HG03108 (cell line): ENCODE measurements around the gene ASMTL.
"Not testable (repeated sequence)": the region's sequence is repeated elsewhere in the genome, so short reads cannot be mapped to it uniquely, and the experiment has no call there.

Source experiments
- ATAC-seq: cut with Tn5 transposase; IDR thresholded peaks from one replicate; pipeline ENCODE4 v1.9.1; 2021; ENCODE audit warnings: moderate library complexity; ENCODE audit not compliant: unreplicated experiment

The ASMTL gene

DNA sequence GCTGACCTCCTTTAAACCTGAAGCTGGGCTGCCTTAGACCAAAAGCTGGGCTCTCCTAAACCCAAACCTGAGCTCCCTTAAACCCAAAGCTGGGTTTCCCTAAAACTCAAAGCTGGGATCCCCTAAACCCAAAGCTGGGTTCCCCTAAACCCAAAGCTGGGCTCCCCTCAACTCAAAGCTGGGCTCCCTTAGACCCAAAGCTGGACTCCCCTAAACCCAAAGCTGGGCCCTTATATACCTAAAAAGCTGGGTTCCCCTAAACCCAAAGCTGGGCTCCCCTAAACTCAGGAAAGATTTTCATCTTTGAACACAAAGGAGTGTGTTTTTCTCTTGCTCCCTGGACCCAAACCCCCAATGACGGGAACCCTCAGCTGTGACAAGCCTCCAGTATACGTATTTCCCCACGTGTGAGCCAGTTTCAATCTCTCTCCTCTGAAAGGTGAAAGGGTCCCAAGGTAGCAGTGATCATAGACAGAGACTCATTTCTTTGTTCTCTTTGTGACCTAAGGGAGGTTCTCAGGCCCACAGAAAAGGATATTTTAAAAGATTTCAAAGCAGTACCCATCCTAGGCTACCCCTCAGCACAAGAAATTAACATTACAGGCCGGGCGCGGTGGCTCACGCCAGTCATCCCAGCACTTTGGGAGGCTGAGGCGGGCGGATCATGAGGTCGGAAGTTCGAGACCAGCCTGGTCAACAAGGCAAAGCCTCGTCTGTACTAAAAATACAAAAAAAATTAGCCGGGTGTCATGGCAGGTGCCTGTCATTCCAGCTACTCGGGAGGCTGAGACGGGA, 31.3 kb upstream of the ASMTL start:
- peak; percentile 45 for ATAC-seq

DNA sequence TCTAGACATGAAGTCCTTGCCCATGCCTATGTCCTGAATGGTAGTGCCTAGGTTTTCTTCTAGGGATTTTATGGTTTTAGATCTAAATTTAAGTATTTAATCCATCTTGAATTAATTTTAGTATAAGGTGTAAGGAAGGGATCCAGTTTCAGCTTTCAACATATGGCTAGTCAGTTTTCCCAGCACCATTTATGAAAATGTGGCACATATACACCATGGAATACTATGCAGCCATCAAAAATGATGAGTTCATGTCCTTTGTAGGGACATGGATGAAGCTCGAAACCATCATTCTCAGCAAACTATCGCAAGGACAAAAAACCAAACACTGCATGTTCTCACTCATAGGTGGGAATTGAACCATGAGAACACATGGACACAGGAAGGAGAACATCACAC, 29.8 kb upstream of the ASMTL start:
- ATAC-seq: not testable (repeated sequence)

DNA sequence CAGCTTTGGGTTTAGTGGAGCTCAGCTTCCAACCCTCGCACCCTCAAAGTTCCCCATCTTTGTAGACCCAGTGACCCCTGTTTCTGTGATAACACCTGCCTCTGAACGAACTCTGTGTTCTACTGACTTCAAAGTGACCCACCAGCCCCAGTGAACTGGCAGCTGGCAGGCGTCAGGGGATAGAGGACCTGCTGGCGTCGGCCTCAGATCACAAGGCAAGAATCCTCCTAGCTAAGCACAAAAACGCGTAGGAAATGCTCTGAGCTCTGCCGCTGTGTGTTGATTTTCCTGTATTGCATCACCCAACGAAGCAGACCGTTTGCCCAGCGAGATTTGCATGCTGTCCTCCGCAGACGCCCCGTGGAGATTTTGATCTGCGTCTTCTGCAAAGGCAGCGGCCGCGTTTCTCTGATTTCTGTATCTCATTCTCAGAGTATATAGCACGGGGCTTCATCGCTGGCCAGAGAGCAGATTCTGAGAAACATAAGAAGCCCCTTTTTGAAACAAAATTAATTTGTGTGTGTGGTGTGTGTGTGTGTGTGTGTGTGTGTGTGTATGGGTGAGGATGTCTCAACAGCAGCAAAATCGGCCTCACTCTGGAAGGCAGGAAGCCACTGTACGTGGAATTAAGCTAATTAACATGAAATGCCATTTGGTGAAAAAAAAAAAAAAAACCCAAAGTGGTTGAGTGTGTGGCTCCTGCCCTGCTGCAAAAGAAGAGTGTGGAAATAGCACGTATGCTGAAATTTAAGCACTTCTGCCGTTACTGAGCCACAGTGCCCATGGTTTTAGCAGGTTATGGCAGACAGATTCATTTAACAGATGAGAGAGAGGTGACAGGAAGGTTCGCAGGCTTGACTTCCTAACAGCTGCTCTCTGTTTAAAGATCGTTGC, 29.2 kb upstream of the ASMTL start:
- peak; percentile 40 for ATAC-seq

DNA sequence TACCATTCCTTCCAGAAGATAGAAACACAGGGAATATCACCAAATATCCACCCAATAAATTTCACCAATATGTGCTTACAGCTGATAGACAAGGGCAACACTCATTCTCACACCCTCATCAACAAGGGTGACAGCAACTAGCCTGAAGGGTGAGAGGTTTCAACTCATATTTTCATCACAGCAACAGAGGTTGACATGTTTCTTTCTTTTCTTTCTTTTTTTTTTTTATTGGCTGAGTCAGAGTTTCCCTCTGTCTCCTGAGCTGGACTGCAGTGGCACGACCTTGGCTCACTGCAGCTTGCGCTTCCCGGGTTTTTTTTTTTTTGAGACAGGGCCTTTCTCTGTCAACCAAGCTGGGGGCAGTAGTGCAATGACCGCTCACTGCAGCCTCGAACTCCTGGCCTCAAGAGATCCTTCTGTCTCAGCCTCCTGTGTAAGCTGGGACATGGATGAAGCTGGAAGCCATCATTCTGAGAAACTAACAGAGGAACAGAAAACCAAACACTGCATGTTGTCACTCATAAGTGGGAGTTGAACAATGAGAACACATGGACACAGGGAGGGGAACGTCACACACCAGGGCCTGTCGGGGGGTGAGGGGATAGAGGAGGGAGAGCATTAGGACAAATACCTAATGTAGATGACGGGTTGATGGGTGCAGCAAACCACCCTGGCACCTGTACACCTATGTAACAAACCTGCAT, 27.5 kb upstream of the ASMTL start:
- ATAC-seq: no peak

DNA sequence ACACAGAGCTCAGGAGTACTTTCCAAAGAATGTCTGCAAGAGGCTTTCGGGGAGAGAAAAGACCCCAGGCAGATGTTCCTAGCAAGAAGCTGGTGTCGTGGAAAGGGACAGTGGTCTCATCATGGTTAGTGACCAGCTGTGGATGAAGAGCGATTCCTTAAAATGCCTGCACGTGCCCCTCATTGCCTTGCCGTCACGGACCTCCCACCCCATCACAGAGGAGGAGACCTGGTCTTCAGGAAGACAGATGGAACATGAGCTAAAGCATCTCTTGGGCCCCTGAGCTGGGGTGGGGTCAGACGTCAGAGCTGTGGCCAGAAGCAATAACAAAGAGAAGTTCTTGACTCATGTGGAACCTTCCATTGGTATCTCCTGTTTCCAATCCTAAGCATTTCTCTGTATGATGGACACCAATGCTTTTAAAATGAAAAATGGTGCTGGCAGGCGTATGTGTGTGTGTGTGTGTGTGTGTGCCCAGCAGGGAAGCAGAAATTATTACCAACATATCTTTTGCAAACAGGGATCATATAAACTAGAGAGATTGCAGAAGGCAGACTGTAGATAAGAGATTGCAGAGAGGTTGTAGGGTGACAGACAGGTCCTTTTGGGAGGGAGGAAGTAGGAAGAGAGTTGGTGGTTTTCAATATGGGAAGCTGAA, 25.2 kb upstream of the ASMTL start:
- no peak for ATAC-seq

DNA sequence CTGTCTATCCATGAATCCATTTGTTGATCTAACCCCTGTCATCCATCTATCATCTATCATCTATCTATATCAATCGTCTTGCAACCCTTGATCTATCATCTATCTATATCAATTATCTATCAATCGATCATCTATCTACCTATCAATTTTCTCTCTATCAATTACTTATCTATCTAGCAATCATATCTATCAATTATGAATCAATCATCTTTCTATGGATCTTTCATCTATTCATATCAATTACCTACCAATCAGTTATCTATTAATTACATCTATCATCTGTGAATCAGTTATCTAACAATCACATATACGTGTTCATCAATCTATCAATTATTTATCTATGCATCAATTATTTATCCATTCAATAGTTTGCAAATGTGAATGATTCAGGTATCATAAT, 24.5 kb upstream of the ASMTL start:
- ATAC-seq: no peak

DNA sequence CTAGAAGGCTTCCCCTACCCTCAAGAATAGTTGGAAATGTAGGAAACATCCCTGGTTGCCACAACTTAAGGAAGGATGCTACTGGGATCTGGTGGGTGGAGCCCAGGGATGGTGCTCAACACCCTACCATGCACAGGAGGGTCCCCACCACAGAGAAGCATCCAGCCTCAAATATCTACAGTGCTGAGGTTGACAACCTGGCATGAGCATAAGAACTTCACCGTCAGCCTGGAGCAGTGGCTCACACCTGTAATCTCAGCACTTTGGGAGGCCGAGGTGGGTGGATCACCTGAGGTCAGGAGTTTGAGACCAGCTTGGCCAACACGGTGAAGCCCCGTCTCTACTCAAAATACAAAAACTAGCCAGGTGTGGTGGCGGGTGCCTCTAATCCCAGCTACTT, 24.0 kb upstream of the ASMTL start:
- ATAC-seq: no peak

DNA sequence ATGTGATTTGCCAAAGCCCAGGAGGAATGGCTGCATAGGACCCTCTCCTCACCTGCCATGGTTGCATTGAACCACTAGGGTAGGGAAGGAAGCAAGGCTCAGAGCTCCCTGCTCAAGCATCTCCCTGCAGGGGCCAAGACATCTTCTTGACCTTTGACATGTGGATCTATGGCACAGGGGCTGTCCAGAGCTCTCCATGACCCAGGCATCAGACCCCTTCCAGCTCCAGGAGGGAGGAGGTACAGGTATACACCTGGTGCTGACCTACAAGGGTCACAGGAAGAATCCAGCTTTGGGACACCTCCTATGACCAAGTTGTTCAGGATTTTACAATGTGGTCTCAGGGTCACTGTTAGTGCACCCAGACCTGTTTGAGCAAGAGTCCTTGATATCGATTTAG, 23.2 kb upstream of the ASMTL start:
- ATAC-seq: no peak

DNA sequence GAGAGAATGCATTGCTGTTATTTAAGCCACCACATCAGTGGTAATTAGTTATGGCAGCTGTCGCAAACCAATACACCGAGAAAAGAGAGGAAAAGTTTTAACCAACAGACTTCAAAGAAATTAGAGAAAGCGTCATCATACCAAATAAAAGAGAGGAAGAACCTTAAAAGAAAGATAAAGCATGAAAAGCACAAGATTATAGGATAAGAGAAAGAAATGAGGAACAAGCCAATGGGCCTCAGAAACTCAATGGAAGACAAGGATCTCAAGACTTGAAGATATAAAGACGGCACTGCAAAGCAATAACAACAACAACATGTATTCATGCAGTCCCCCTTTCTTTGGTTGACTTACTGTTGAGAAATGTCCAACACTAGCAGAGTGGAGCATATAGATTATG, 22.8 kb upstream of the ASMTL start:
- no peak for ATAC-seq

DNA sequence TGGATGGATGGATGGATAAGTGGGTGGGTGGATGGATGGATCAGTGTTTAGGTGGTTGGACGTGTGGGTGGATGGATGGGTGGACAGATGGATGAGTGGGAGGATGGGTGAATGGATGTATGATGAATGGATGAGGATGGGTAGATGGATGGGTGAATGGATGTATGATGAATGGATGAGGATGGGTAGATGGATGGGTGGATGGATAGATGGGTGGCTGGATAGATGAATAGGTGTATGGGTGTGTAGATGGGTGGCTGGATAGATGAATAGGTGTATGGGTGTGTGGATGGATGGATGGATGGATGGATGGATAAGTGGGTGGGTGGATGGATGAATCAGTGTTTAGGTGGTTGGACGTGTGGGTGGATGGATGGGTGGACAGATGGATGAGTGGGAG, 21.9 kb upstream of the ASMTL start:
- not testable (repeated sequence) for ATAC-seq

DNA sequence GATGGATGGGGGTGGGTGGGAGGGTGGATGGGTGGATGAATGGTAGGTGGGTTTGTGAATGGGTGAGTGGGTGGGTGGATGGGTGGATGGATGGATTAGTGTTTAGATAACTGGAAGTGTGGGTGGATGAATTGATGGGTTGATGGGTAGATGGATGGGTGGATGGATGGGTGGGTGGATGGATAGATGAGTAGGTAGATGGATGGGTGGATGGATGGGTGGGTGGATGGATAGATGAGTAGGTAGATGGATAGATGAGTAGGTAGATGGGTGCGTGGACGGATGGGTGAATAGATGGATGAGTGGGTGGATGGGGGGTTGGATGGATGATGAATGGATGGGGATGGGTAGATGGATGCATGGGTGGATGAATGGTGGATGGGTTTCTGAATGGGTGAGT, 20.3 kb upstream of the ASMTL start:
- ATAC-seq: no peak

DNA sequence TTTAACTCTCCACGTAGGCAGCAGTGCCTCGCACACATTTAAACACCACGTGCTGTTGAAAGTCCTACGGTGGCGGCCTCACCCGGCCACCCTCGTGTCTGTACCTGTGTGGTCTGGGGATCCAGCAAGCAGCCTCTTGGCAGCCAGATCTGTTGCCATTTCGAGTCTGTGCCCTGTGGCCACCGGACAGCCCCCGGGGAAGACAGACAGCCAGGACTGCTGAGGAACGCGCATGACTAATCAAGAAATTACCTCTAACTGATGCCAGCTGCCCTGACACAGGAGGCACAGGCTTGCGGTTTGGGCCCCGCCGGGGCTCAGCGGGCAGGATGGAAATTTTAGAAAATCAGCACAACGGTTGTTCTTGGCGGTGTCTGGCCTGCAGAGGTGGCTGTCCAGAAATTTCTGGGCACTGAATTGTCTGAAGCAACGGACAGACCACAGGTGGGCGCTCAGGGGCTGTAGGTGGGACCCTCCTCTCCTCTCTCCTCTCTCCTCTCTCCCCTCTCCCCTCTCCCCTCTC, 15.6 kb upstream of the ASMTL start:
- peak; percentile 56 for ATAC-seq

DNA sequence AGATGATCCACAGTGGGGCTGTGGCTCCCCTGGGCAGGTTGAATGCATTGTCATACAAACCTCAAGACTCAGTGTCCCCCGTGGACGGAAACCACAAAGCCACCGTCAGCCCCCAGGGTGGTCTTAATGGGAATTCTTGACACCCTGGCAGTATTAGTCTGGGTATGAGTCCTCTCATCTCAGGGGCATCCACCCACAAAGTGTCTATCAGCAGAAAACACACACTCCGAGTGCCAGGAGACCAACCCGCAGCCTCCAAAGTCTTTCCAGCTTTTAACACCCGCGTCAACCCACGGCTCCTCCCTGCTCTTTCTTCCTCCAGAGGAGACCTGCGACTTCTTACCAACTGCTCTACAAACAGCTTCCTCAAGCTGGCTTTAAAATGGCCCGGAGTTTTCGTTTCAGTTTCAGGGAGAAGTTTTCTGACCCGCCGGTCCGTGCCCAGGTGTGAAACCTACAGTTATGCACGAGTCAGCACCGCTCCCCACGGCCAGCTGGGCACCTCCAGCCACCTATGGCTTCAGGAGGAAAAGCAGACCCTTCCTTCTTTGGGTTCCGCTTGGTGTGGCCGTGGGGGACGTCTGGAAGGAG, 14.4 kb upstream of the ASMTL start:
- ATAC-seq: peak; percentile 35

DNA sequence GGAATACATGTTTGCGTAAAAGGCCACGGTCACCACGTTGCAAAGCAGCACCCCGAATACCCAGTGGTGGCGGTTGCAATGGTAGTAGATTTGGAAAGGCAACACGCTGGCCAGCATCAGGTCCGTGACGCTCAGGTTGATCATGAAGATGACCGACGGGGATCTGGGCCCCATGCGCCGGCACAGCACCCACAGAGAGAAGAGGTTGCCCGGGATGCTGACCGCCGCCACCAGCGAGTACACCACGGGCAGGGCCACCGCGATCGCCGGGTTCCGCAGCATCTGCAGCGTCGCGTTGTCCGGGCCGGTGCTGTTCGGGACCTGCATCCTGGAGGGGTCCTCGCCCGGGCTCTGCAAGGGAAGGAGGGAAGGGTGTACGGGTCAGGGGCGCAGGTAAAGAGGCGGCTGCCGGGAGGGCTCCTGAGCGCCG, 13.5 kb upstream of the ASMTL start:
- no peak for ATAC-seq

DNA sequence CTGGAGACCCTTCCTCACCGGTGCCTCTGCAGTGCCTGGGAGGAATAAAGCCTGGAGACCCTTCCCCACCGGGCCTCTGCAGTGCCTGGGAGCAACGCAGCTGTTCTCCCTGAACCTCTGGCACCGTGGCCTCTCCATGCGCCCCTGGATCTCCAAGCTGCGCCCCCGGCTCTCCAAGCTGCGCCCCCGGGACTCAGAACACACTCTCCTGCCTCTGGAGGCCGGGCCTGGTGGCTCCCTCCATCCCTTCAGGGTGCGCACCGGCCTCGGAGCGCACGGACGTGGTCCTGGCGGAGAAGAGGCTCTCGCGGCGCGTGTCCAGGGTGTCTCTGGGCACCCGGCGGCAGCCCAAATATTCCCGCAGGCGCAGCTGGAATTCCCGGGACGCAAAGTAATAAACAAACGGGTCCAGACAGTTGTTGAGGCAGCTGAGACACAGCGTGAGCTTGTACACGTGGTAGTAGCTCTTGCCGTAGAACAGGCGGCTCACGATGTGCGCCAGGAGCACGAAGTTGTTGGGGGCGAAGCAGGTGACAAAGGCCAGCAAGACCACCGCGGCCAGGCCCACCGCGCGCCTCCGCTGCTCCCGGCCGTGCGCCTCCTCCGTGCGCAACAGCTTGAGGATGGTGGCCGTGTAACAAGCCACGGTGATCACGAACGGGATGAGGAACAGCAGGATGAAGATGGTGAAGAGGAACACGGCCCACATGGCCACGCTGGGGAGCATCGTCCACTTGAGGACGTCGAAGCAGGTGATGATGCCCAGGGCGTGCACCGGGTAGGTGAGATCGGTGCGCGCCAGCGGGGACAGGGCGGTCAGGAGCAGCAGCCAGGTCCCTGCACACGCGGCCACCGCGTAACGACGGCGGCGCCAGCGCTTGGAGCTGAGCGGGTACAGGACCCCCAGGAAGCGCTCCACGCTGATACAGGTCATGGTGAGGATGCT, 12.8 kb upstream of the ASMTL start:
- ATAC-seq: no peak

DNA sequence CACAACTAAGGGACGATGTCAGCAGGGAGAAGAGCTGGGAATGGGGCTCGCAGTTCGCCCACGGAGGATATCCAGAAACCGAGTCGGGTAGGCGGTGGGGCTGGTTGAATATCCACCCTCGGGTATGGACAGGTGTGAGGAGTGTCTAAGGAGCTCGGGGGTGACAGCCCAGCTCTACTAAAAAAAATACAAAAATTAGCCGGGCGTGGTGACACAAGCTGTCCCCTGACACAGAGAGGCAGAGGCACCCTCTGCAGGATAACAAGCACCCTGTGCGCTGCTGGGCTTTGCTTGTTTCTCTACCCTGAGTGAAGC, 12.2 kb upstream of the ASMTL start:
- ATAC-seq: no peak

DNA sequence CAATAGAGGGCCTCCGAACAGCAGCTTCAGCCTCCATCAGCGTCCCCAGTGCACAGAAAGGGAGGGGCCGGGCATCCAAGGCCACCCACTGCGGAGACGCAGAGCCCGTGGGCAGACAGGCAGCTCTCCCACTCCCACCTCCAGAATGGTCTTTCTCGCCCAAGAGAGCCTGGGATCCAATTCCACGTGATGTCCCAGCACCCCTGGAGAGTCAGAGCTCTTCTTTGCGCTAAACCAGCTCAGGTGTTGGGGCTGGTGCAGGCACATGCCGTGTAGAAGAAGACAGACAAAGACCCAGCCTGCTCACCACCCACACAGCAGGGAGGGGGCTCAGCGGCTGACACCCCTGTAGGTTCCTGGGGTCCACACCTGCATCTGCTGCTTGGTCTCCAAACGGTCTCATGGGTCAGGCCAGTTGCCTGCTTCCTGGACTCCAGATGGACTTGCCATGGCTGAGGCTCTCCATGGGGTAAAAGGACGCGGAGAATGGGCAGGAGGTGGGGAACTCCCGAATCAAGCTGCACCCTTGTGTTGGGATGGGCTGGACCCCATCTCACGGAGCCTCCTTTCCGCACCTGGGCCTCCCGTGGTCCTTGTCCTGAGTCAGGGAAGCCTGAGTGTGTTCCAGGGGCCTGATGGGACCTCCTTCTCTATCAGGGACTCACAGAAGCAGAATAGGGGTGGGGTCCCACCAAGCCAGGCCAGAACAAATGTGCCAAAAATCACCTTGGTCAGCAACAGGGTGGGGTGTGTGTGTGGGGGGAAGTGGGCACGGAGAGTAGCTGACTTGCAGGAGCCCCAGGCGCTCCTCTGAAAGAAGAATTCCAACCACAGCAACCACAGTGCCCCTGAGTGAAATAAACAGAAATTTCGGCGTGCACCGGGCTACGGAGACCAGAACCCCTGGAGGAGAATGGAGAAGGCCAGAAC, 11.6 kb upstream of the ASMTL start:
- no peak for ATAC-seq

DNA sequence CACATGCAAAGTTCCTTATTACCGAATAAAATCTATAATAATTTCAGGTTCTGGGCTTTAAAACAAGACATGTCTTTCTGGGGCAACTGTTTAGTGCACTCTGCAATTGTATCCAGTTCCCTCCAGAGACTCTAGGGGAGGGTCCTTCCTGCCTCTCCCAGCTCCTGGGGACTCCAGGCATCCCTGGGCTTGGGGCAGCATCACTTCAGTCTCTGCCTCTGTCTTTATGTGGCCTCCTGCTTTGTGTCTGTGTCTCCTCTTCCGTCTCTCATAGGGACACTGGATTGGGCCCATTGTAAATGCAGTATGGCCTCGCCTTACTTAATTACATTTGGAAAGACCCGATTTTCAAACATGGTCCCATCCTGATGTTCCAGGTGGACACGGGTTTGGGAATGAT, 10.9 kb upstream of the ASMTL start:
- no peak for ATAC-seq
